Heart left ventricle (tissue), 16 donors: ENCODE data around the gene SND1. TPM values are rescaled to one million over a fixed set of nuclear protein-coding genes. Genes with fewer than 3 reads are reported as not detected.

ENCODE experiments used
- ATAC-seq, 4 donors: fragments of 200-7000 bp; cut with Tn5 transposase; one replicate each; pipeline ENCODE4 v1.9.1; 2020 to 2022; ENCODE audit warnings: moderate library complexity in 4 of 4, mild to moderate bottlenecking in 3 of 4, moderate number of reproducible peaks in 1 of 4
- DNase-seq, 5 donors: peaks; one replicate each; pipeline ENCODE4 v3.0.0-alpha.2; 2020
- H3K27ac ChIP-seq, 12 donors: fragments of 200-600 bp; sonication (generic) in 4 of 12; one replicate each; pipeline versions ENCODE4 v1.5.0 to v1.8.0; 2016 to 2022; ENCODE audit warnings: mild to moderate bottlenecking in 2 of 12
- H3K27me3 ChIP-seq, 9 donors: fragments of 200-600 bp; sonication (generic) in 2 of 9; one replicate each; pipeline versions ENCODE4 v1.5.1 to v1.8.0; 2016 to 2022; ENCODE audit warnings: mild to moderate bottlenecking in 3 of 9
- H3K36me3 ChIP-seq, 9 donors: fragments of 200-600 bp; sonication (generic) in 2 of 9; one replicate each; pipeline versions ENCODE4 v1.5.0 to v1.8.0; 2018 to 2022; ENCODE audit warnings: mild to moderate bottlenecking in 2 of 9
- H3K4me1 ChIP-seq, 12 donors: fragments of 200-600 bp; sonication (generic) in 4 of 12; one replicate each; pipeline versions ENCODE4 v1.5.0 to v1.8.0; 2016 to 2022; ENCODE audit warnings: mild to moderate bottlenecking in 3 of 12
- H3K4me3 ChIP-seq, 12 donors: fragments of 200-600 bp; sonication (generic) in 4 of 12; one replicate each; pipeline versions ENCODE4 v1.5.0 to v1.8.0; 2017 to 2022; ENCODE audit warnings: mild to moderate bottlenecking in 9 of 12, moderate library complexity in 4 of 12
- H3K9me3 ChIP-seq, 12 donors: fragments of 200-600 bp; sonication (generic) in 4 of 12; one replicate each; pipeline versions ENCODE4 v1.5.0 to v1.8.0; 2016 to 2022; ENCODE audit warnings: mild to moderate bottlenecking in 1 of 12
- POLR2A ChIP-seq, 2 donors: fragments of 450-650 bp; IDR thresholded peaks; one replicate each; pipeline ENCODE4 v1.6.1; 2017; ENCODE audit warnings: antibody characterized with exemption in 2 of 2, mild to moderate bottlenecking in 2 of 2, moderate library complexity in 2 of 2
- WGBS, 4 donors: extraction: QIAGEN DNeasy Blood & Tissue Kit in 2 of 4; methylation state at CpG; one replicate each; pipeline versions ENCODE4 v1.1.5 to v1.1.7; 2013 to 2018; 5-methylcytosine and 5-hydroxymethylcytosine counted together
- intact Hi-C, 10 donors: fragments of 100-400 bp; cut with DNase I; formaldehyde crosslinking; loops; one replicate each; pipeline versions ENCODE4 v1.11.1 to v1.14.2; 2022
- polyA plus RNA-seq, 2 donors: library from polyadenylated mRNA; stranded (reverse); fragments of 200-250 nt; gene quantifications; one replicate each; pipeline ENCODE4 v1.2.3, GENCODE V29; 2013
- total RNA-seq, 9 donors: library from RNA; depleted of rRNA in 2 of 9; stranded (reverse); fragments of >200 nt in 2 of 9; fragmentation: NEBNext Ultra II Directional in 3 of 9; extraction: Animal tissue kit (Norgen Biotek cat#: 25700) in 3 of 9; gene quantifications; one replicate each; pipeline versions ENCODE4 v1.1.0 to v1.2.4, GENCODE V29; 2016 to 2023
- TF ChIP-seq, protein P1 (sequence below), 12 donors: fragments of 200-600 bp; sonication (generic) in 4 of 12; IDR thresholded peaks; one replicate each; pipeline versions ENCODE4 v1.5.0 to v1.8.0; 2018 to 2022; ENCODE audit warnings: antibody characterized with exemption in 12 of 12, mild to moderate bottlenecking in 5 of 12
- donor health status: ischemic (EF 13 %, LVEDD 7.1; RV severe dilation, severe dysfunction).
- donor health status: healthy with polysubstance abuse.
- donor health status: DM: no; HTN: yes; CAD: no.
- donor health status: DM: no; HTN: no; CAD: no.
- donor health status: ischemic (EF 25% LVEDD 6.9; RV normal size, moderate dysfunction).
- donor health status: ischemic (EF 25% LVEDD 5.7; RV mildly dilated, moderate dysfunction).
- donor health status: healthy.
- donor health status: DM: yes; HTN: yes; CAD: no.
- donor health status: ischemic (EF 35%, LVEDD 5.7; RV mildly dilated, moderate dysfunction).
- donor health status: nonischemic (EF 11% LVEDD 7.7; RV severe dilation, severe dysfunction).
- donor health status: DM: yes; HTN: yes; CAD: no.
- donor health status: PGD.
- donor health status: ischemic (EF 29% LVEDD 5.4; RV normal size, mild dysfunction).
- donor health status: nonischemic (EF 23%, LVEDD 6.1; RV moderate dilation, normal function).

Gene SND1
- total and polyA plus RNA-seq, 11 donors: 45.6 to 115 (median 76.3) TPM

DNA sequence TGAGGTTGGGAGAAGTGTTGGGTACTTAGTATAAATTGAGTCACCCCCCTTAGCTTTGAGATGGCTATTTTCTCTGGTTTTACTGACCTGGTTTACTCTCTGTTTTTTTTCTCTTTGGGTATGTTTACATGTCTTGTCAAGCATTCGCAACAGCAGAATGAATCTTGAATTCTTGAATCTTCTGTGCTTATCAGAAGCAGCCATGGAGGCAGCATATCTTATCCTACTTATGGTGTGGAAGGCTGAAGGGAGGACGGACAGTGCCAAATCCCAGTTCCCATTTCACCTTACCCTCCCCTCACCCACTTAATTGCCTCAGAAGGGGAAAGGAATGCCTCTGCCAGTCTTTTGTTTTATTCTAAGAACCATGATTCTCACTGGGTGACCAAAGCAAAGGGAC, 3.7 kb downstream of the SND1 start:
- H3K27ac ChIP-seq: peak overlapping the region in 1 of 12 donors; percentile 6
- TF ChIP-seq, protein P1, sequence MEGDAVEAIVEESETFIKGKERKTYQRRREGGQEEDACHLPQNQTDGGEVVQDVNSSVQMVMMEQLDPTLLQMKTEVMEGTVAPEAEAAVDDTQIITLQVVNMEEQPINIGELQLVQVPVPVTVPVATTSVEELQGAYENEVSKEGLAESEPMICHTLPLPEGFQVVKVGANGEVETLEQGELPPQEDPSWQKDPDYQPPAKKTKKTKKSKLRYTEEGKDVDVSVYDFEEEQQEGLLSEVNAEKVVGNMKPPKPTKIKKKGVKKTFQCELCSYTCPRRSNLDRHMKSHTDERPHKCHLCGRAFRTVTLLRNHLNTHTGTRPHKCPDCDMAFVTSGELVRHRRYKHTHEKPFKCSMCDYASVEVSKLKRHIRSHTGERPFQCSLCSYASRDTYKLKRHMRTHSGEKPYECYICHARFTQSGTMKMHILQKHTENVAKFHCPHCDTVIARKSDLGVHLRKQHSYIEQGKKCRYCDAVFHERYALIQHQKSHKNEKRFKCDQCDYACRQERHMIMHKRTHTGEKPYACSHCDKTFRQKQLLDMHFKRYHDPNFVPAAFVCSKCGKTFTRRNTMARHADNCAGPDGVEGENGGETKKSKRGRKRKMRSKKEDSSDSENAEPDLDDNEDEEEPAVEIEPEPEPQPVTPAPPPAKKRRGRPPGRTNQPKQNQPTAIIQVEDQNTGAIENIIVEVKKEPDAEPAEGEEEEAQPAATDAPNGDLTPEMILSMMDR (IDR thresholded peaks at IDR 0.05): no peak
- TF ChIP-seq POLR2A (IDR thresholded peaks at IDR 0.05): no peak
- peaks cover 0 to 69% (median 33%) of the 10 kb centered on the region in 12 donors for H3K4me1 ChIP-seq
- H3K9me3 ChIP-seq: no peaks in the 10 kb centered on the region
- WGBS, 4 donors: 52 to 61% (median 60%) methylated on average over 2 of the region's 2 CpGs
- intact Hi-C loops: loop anchor here in 1 of 10 donors (10.0 kb wide), 1 partner anchor 261 kb away; the partner anchor contains the start of gene ZNF800
- H3K4me3 ChIP-seq: no peak overlapping the region
- H3K36me3 ChIP-seq: peaks cover 0 to 11% (median 3%) of the 10 kb centered on the region in 9 donors
- DNase-seq (no peak), ATAC-seq (no peak)
- H3K27me3 ChIP-seq: no peaks in the 10 kb centered on the region

- intact Hi-C loops: loop anchor here in 1 of 10 donors (10.0 kb wide), 1 partner anchor 263 kb away; the partner anchor contains the start of gene ZNF800
These were observed 5.5 kb downstream of the SND1 start for GRCh38 chr7:127657500-127657899.

GRCh38 chr7:127658970-127659630, 7.1 kb downstream of the SND1 start:
- intact Hi-C loops: loop anchor here in 1 of 10 donors (10.0 kb wide), 1 partner anchor 264 kb away; the partner anchor contains the start of gene ZNF800
- H3K27ac ChIP-seq: peak overlapping the region in 1 of 12 donors; percentile 54
- TF ChIP-seq POLR2A (IDR thresholded peaks at IDR 0.05): no peak
- TF ChIP-seq, protein P1 (IDR thresholded peaks at IDR 0.05): no peak
- no peaks in the 10 kb centered on the region for H3K27me3 ChIP-seq
- peaks cover 0 to 29% (median 3%) of the 10 kb centered on the region in 9 donors for H3K36me3 ChIP-seq
- DNase-seq (no peak), ATAC-seq (no peak)
- no peak overlapping the region for H3K4me3 ChIP-seq
- H3K4me1 ChIP-seq: peaks cover 0 to 49% (median 16%) of the 10 kb centered on the region in 12 donors
- H3K9me3 ChIP-seq: no peaks in the 10 kb centered on the region
- 56 to 67% (median 61%) methylated on average over 3 of the region's 3 CpGs for WGBS, 4 donors

More at GRCh38 chr7:127657500-127657899, 5.5 kb downstream of the SND1 start:
- ATAC-seq (no peak), DNase-seq (no peak)
- TF ChIP-seq, protein P1 (IDR thresholded peaks at IDR 0.05): no peak
- no peak for TF ChIP-seq POLR2A (IDR thresholded peaks at IDR 0.05)
- WGBS, 4 donors: 92 to 94% (median 93%) methylated on average over 3 of the region's 3 CpGs
- no peaks in the 10 kb centered on the region for H3K9me3 ChIP-seq
- H3K36me3 ChIP-seq: peaks cover 0 to 20% (median 3%) of the 10 kb centered on the region in 9 donors
- no peak overlapping the region for H3K4me3 ChIP-seq
- no peaks in the 10 kb centered on the region for H3K27me3 ChIP-seq
- H3K27ac ChIP-seq: no peak overlapping the region
- H3K4me1 ChIP-seq: peaks cover 0 to 64% (median 30%) of the 10 kb centered on the region in 12 donors

GRCh38 chr7:127665922-127666321, 13.9 kb downstream of the SND1 start:
- Histone ChIP-seq H3K9me3 (no peaks in the 10 kb centered on the region), H3K36me3 (peaks cover 0 to 21% (median 0%) of the 10 kb centered on the region in 9 donors), H3K4me1 (peaks cover 0 to 34% (median 0%) of the 10 kb centered on the region in 12 donors), H3K27ac (no peak overlapping the region), H3K4me3 (no peak overlapping the region), H3K27me3 (no peaks in the 10 kb centered on the region)
- ATAC-seq (no peak), DNase-seq (no peak)
- 88 to 92% (median 90%) methylated on average over 7 of the region's 7 CpGs for WGBS, 4 donors
- intact Hi-C loops: no loop called here
- TF ChIP-seq, protein P1 (IDR thresholded peaks at IDR 0.05): no peak
- TF ChIP-seq POLR2A (IDR thresholded peaks at IDR 0.05): no peak
